BJ (cell line): ENCODE results near the gene OVOL2. TPM values are rescaled to one million over a fixed set of nuclear protein-coding genes. Genes with fewer than 3 reads are reported as not detected.
A peak's percentile ranks its signal among the peaks of the same experiment; 100 is the strongest.

ENCODE experiments used
- CTCF ChIA-PET: fragments of 350-600 bp; formaldehyde crosslinking; extraction: SDS; loops from one replicate; lab custom pipeline; 2021; ENCODE audit warnings: antibody characterized with exemption, inconsistent platforms; lab: Yijun Ruan, JAX
- POLR2A ChIA-PET: fragments of 300-600 bp; sonication (Branson Sonifier 250); formaldehyde crosslinking; extraction: SDS; loops from one replicate; lab custom pipeline; 2021; ENCODE audit warnings: antibody characterized with exemption; lab: Charles Lee
- DNase-seq: peaks from one replicate; pipeline ENCODE4 v3.0.0-alpha.2; 2011; ENCODE audit warnings: low read depth
- H3K27me3 ChIP-seq: 2 replicates; pipeline ENCODE4 v1.6.0; 2011; ENCODE audit warnings: low read length; ENCODE audit not compliant: control insufficient read depth, insufficient read depth
- H3K36me3 ChIP-seq: 2 replicates; pipeline ENCODE4 v1.5.1; 2011; ENCODE audit warnings: low read length; ENCODE audit not compliant: control insufficient read depth, insufficient read depth
- H3K4me3 ChIP-seq: 2 replicates; pipeline ENCODE4 v1.5.1; 2011; ENCODE audit warnings: low read depth, mild to moderate bottlenecking, control low read depth, low read length
- CTCF ChIP-seq: IDR thresholded peaks from 2 replicates; pipeline ENCODE4 v1.5.1; 2011; ENCODE audit warnings: low read depth, mild to moderate bottlenecking, control low read depth, inconsistent platforms, low read length, moderate library complexity; ENCODE audit not compliant: insufficient read depth
- polyA plus RNA-seq: library from polyadenylated mRNA; depleted of rRNA; stranded (reverse); fragments of >200 nt; gene quantifications from 2 replicates; pipeline ENCODE4 v1.2.3, GENCODE V29; 2011

Gene OVOL2
- polyA plus RNA-seq, 1 experiment: not detected

GRCh38 chr20:18003897-18004296 lies 53.8 kb downstream of the OVOL2 start:
- DNase-seq: no peak
- no peak overlapping the region for H3K4me3 ChIP-seq
- H3K36me3 ChIP-seq: no peaks in the 10 kb centered on the region
- ChIA-PET CTCF (interaction anchor here (1.2 to 1.3 kb wide), 2 partner anchors 7 to 272 kb away, joined by 3 read pairs; no protein-coding TSS in a partner anchor), POLR2A (no interaction called here)
- no peak for TF ChIP-seq CTCF
- peaks cover 4% of the 10 kb centered on the region for H3K27me3 ChIP-seq

- ChIA-PET POLR2A (no interaction called here), CTCF (interaction anchor here (1.4 kb wide), 1 partner anchor 11 kb away, joined by 5 read pairs; no protein-coding TSS in a partner anchor)
- peak; percentile 24 for DNase-seq
- H3K27me3 ChIP-seq: peaks cover 5% of the 10 kb centered on the region
- no peak overlapping the region for H3K4me3 ChIP-seq
- no peaks in the 10 kb centered on the region for H3K36me3 ChIP-seq
- TF ChIP-seq CTCF: no peak
Measured at GRCh38 chr20:18001131-18001921, 56.4 kb downstream of the OVOL2 start.

GRCh38 chr20:17999566-17999965 lies 58.1 kb downstream of the OVOL2 start:
- CTCF ChIA-PET: no interaction called here

GRCh38 chr20:17998446-17998845 lies 59.3 kb downstream of the OVOL2 start:
- ChIA-PET CTCF (interaction anchor here (0.6 to 1.1 kb wide), 3 partner anchors 12 to 375 kb away, joined by 3 to 4 read pairs (median 4); no protein-coding TSS in a partner anchor), POLR2A (no interaction called here)
- peaks cover 3% of the 10 kb centered on the region; the same call in 1 of the 2 replicates for H3K27me3 ChIP-seq
- no peak for DNase-seq
- no peaks in the 10 kb centered on the region for H3K36me3 ChIP-seq
- no peak overlapping the region for H3K4me3 ChIP-seq
- TF ChIP-seq CTCF: no peak

More at GRCh38 chr20:17999566-17999965, 58.1 kb downstream of the OVOL2 start:
- peaks cover 5% of the 10 kb centered on the region; the same call in 1 of the 2 replicates for H3K27me3 ChIP-seq
- DNase-seq: no peak
- POLR2A ChIA-PET: no interaction called here
- no peak for TF ChIP-seq CTCF
- no peak overlapping the region for H3K4me3 ChIP-seq
- no peaks in the 10 kb centered on the region for H3K36me3 ChIP-seq

GRCh38 chr20:17995967-17996819 lies 61.5 kb downstream of the OVOL2 start:
- peaks cover 3% of the 10 kb centered on the region; the same call in 1 of the 2 replicates for H3K27me3 ChIP-seq
- H3K36me3 ChIP-seq: no peaks in the 10 kb centered on the region
- DNase-seq: peak; percentile 19
- CTCF ChIA-PET: interaction anchor here (0.7 to 3.6 kb wide), 31 partner anchors 8 to 676 kb away, joined by 3 to 23 read pairs (median 3); partner anchors contain the start of gene RRBP1
- peak; percentile 97 for TF ChIP-seq CTCF
- no peak overlapping the region for H3K4me3 ChIP-seq
- POLR2A ChIA-PET: no interaction called here
